Measurements from ENCODE around the gene ATXN7. TPM values are rescaled to one million over a fixed set of nuclear protein-coding genes. Genes with fewer than 3 reads are reported as not detected.

The ATXN7 gene
- total RNA-seq, 1 donor from 2014 or later, result 27.0 TPM

- DNase-seq, result no peak
Measured at GRCh38 chr3:63964681-63965485, 101.2 kb downstream of the ATXN7 start.

- no peak for DNase-seq
Measured at GRCh38 chr3:63966007-63966406, 102.3 kb downstream of the ATXN7 start.

- DNase-seq, result no peak
Measured at GRCh38 chr3:63966871-63967270, 103.2 kb downstream of the ATXN7 start.

GRCh38 chr3:63967675-63968611 lies 104.3 kb downstream of the ATXN7 start:
- peak; percentile 19 for DNase-seq

- no peak for DNase-seq
Measured at GRCh38 chr3:63968612-63969350, 105.1 kb downstream of the ATXN7 start.

- no peak for DNase-seq
Measured at GRCh38 chr3:63969876-63970275, 106.2 kb downstream of the ATXN7 start.

- peak; percentile 30 for DNase-seq
Measured at GRCh38 chr3:63970631-63971475, 107.2 kb downstream of the ATXN7 start.

GRCh38 chr3:63972196-63972595 lies 108.5 kb downstream of the ATXN7 start:
- no peak for DNase-seq

GRCh38 chr3:63972987-63973386 lies 109.3 kb downstream of the ATXN7 start:
- no peak for DNase-seq

GRCh38 chr3:63973406-63973805 lies 109.7 kb downstream of the ATXN7 start:
- no peak for DNase-seq

GRCh38 chr3:63974451-63974850 lies 110.8 kb downstream of the ATXN7 start:
- DNase-seq, result no peak

GRCh38 chr3:63975723-63976122 lies 112.1 kb downstream of the ATXN7 start:
- DNase-seq, result no peak

GRCh38 chr3:63976161-63976871 lies 112.6 kb downstream of the ATXN7 start:
- peak; percentile 90 for DNase-seq

- DNase-seq, result no peak
Measured at GRCh38 chr3:63976872-63977200, 113.2 kb downstream of the ATXN7 start.

GRCh38 chr3:63977893-63978292 lies 114.2 kb downstream of the ATXN7 start:
- DNase-seq, result no peak

GRCh38 chr3:63979093-63979885 lies 115.6 kb downstream of the ATXN7 start:
- DNase-seq, result no peak

GRCh38 chr3:63980019-63980418 lies 116.4 kb downstream of the ATXN7 start:
- no peak for DNase-seq

- DNase-seq, result no peak
Measured at GRCh38 chr3:63980830-63981498, 117.3 kb downstream of the ATXN7 start.

GRCh38 chr3:63981980-63982379 lies 118.3 kb downstream of the ATXN7 start:
- no peak for DNase-seq

GRCh38 chr3:63984391-63984790 lies 120.7 kb downstream of the ATXN7 start:
- no peak for DNase-seq

Data from skin of body (tissue), 2 donors.